A549 (cell line): ENCODE data around the gene SELL. TPM values are rescaled to one million over a fixed set of nuclear protein-coding genes. Genes with fewer than 3 reads are reported as not detected.

Source experiments
- ATAC-seq, 2 experiments: fragments of 200-7000 bp in 1 of 2; fragments of >200 bp in 1 of 2; cut with Nextera tagmentation in 1 of 2; cut with Tn5 transposase in 1 of 2; 3 replicates each; pipeline versions ENCODE4 v1.8.0 to v1.9.1; 2018 to 2020; ENCODE audit warnings: mild to moderate bottlenecking in 1 of 2, moderate library complexity in 1 of 2
- CTCF ChIA-PET: fragments of 300-600 bp; sonication (Branson Sonifier 250); formaldehyde crosslinking; extraction: SDS; loops from one replicate; lab custom pipeline; 2021; ENCODE audit warnings: antibody characterized with exemption, inconsistent platforms; lab: Yijun Ruan, JAX
- POLR2A ChIA-PET: fragments of 350-600 bp; formaldehyde crosslinking; extraction: SDS; loops from one replicate; lab custom pipeline; 2021; ENCODE audit warnings: antibody characterized with exemption, inconsistent platforms; lab: Yijun Ruan, JAX
- DNase-seq, 2 experiments: peaks; one replicate each; pipeline versions ENCODE4 v3.0.0 to v3.0.0-alpha.2; 2011 to 2016; ENCODE audit warnings: low read depth in 1 of 2, low spot score in 1 of 2
- FAIRE-seq: peaks from 2 replicates; lab custom pipeline; 2011; peaks lifted over from hg19 to GRCh38; lab: Jason Lieb, UNC
- H3K27ac ChIP-seq, 2 experiments: fragments of >200 bp; sonication (Bioruptor Twin); formaldehyde crosslinking; 3 replicates each; pipeline ENCODE4 v1.5.1; 2016 to 2017
- H3K4me1 ChIP-seq: fragments of >200 bp; sonication (Bioruptor Twin); formaldehyde crosslinking; 3 replicates; pipeline ENCODE4 v1.6.1; 2016
- H3K4me2 ChIP-seq: fragments of >200 bp; sonication (Bioruptor Twin); formaldehyde crosslinking; 3 replicates; pipeline ENCODE4 v1.6.1; 2016
- H3K4me3 ChIP-seq: fragments of >200 bp; sonication (Bioruptor Twin); formaldehyde crosslinking; 3 replicates; pipeline ENCODE4 v1.5.1; 2016
- H3K9me3 ChIP-seq: fragments of >200 bp; sonication (Bioruptor Twin); formaldehyde crosslinking; 3 replicates; pipeline ENCODE4 v1.6.1; 2016
- EP300 ChIP-seq, 2 experiments: fragments of >200 bp; sonication (Bioruptor Twin); formaldehyde crosslinking; IDR thresholded peaks; 2 replicates in 1 of 2; 3 replicates in 1 of 2; pipeline ENCODE4 v1.6.1; 2016 to 2017
- GATA3 ChIP-seq: IDR thresholded peaks from 2 replicates; pipeline ENCODE4 v1.6.1; 2012; ENCODE audit warnings: borderline replicate concordance
- HEYL ChIP-seq: fragments of 250-450 bp; sonication (Bioruptor Pico); IDR thresholded peaks from 2 replicates; pipeline ENCODE4 v1.8.0; 2021; ENCODE audit warnings: mild to moderate bottlenecking, moderate library complexity
- HOXB13 ChIP-seq: fragments of 250-450 bp; sonication (Bioruptor Pico); IDR thresholded peaks from 2 replicates; pipeline ENCODE4 v1.5.0; 2020; ENCODE audit warnings: low read depth, mild to moderate bottlenecking, moderate library complexity
- HOXB5 ChIP-seq: fragments of 250-450 bp; sonication (Bioruptor Pico); IDR thresholded peaks from 2 replicates; pipeline ENCODE4 v1.5.0; 2020; ENCODE audit warnings: mild to moderate bottlenecking, moderate library complexity
- JUN ChIP-seq, 2 experiments: fragments of >200 bp; sonication (Bioruptor Twin); formaldehyde crosslinking; IDR thresholded peaks; 2 replicates in 1 of 2; 3 replicates in 1 of 2; pipeline ENCODE4 v1.6.1; 2016 to 2017
- KDM5A ChIP-seq: fragments of 200-600 bp; sonication (generic); IDR thresholded peaks from 2 replicates; pipeline ENCODE4 v1.6.1; 2016; ENCODE audit warnings: antibody characterized with exemption, mild to moderate bottlenecking
- MYC ChIP-seq: IDR thresholded peaks from 2 replicates; pipeline ENCODE4 v1.6.1; 2012; ENCODE audit warnings: mild to moderate bottlenecking, inconsistent platforms, low read length, improper control_type of control experiment, borderline replicate concordance
- NFE2L2 ChIP-seq: fragments of 150-350 bp; conservative IDR thresholded peaks from 2 replicates; pipeline ENCODE4 v1.6.1; 2014; ENCODE audit warnings: low read length
- NPAS2 ChIP-seq: fragments of 250-450 bp; sonication (Bioruptor Pico); IDR thresholded peaks from 2 replicates; pipeline ENCODE4 v1.8.0; 2022; ENCODE audit warnings: mild to moderate bottlenecking, moderate library complexity, borderline replicate concordance
- NR3C1 ChIP-seq: fragments of >200 bp; sonication (Bioruptor Twin); formaldehyde crosslinking; IDR thresholded peaks from 3 replicates; pipeline ENCODE4 v1.6.1; 2017
- POLR2A ChIP-seq: IDR thresholded peaks from 2 replicates; pipeline ENCODE4 v1.6.1; 2012; ENCODE audit warnings: mild to moderate bottlenecking, low read length
- POLR2AphosphoS2 ChIP-seq: conservative IDR thresholded peaks from 2 replicates; pipeline ENCODE4 v1.6.1; 2012; ENCODE audit warnings: low read length, improper control_type of control experiment, inconsistent platforms
- RARB ChIP-seq: fragments of 250-450 bp; sonication (Bioruptor Pico); IDR thresholded peaks from 2 replicates; pipeline ENCODE4 v1.8.0; 2021; ENCODE audit warnings: mild to moderate bottlenecking, moderate library complexity
- RCOR1 ChIP-seq: fragments of 150-350 bp; IDR thresholded peaks from 2 replicates; pipeline ENCODE4 v1.6.1; 2014; ENCODE audit warnings: antibody characterized with exemption, low read length, low read depth
- RNF2 ChIP-seq: fragments of 200-600 bp; sonication (generic); IDR thresholded peaks from 2 replicates; pipeline ENCODE4 v1.6.1; 2016; ENCODE audit warnings: low read depth, mild to moderate bottlenecking, antibody characterized with exemption, moderate library complexity, borderline replicate concordance
- SREBF2 ChIP-seq: fragments of 450-650 bp; IDR thresholded peaks from 2 replicates; pipeline ENCODE4 v1.6.1; 2014; ENCODE audit warnings: mild to moderate bottlenecking, moderate library complexity
- TP53 ChIP-seq: fragments of 250-450 bp; sonication (Bioruptor Pico); IDR thresholded peaks from 2 replicates; pipeline ENCODE4 v1.5.0; 2021; ENCODE audit warnings: mild to moderate bottlenecking, moderate library complexity
- ZC3H11A ChIP-seq: fragments of 450-650 bp; IDR thresholded peaks from 2 replicates; pipeline ENCODE4 v1.6.1; 2014; ENCODE audit warnings: antibody characterized with exemption, mild to moderate bottlenecking
- ZNF302 ChIP-seq: fragments of 250-450 bp; sonication (Bioruptor Pico); IDR thresholded peaks from 2 replicates; pipeline ENCODE4 v1.9.0; 2021; ENCODE audit warnings: inconsistent platforms, mild to moderate bottlenecking, moderate library complexity
- ZSCAN20 ChIP-seq: fragments of 250-450 bp; sonication (Bioruptor Pico); IDR thresholded peaks from 2 replicates; pipeline ENCODE4 v1.8.0; 2022; ENCODE audit warnings: mild to moderate bottlenecking, moderate library complexity
- WGBS: methylation state at CpG from one replicate; pipeline ENCODE4 v1.1.6; 2017; ENCODE audit errors: missing lambda C conversion rate; 5-methylcytosine and 5-hydroxymethylcytosine counted together
- polyA plus RNA-seq, 4 experiments: library from polyadenylated mRNA; depleted of rRNA in 3 of 4; stranded (reverse); fragments of >200 nt; fragmentation: RNase III in 1 of 4; extraction: RNeasy Plus Mini Kit Qiagen cat#74134 plus additional on column Dnase treatment in 1 of 4; gene quantifications; 2 replicates in 3 of 4; 3 replicates in 1 of 4; pipeline ENCODE4 v1.2.3, GENCODE V29; 2011 to 2017
- TF ChIP-seq, protein P1 (sequence below): fragments of 200-600 bp; sonication (generic); IDR thresholded peaks from 2 replicates; pipeline ENCODE4 v1.6.1; 2016; ENCODE audit warnings: antibody characterized with exemption, mild to moderate bottlenecking, moderate library complexity
- TF ChIP-seq, protein P2 (sequence below): IDR thresholded peaks from 2 replicates; pipeline ENCODE4 v1.6.1; 2012; ENCODE audit warnings: low read depth, borderline replicate concordance
- TF ChIP-seq, protein P3 (sequence below): fragments of 250-450 bp; sonication (Bioruptor Pico); IDR thresholded peaks from 2 replicates; pipeline ENCODE4 v1.5.0; 2021; ENCODE audit warnings: mild to moderate bottlenecking, moderate library complexity, borderline replicate concordance

The SELL gene
- polyA plus RNA-seq, 2 of the 4 experiments (the other 2 are of a cell fraction), result 0.39 TPM

DNA sequence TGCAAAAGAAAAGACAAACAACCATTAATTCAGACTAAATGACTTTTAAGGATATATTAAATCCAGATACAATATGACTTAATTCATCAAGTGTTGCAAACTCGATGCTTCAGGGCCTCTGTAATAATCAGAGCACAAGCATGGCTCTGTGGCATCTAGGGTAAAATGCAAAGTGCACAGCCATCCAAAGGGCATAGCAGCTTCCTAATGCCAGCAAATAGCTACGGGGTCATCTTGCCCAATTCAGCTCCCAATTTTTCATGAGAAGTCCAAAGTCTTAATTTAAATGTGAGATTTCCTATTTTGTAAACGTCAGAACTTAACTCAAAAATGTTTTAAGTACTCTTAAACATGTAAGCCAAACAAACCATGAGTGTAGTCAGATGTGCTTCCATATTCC, 14.5 kb upstream of the SELL start:
- Histone ChIP-seq H3K27ac (no peak overlapping the region), H3K9me3 (no peaks in the 10 kb centered on the region), H3K4me2 (no peak overlapping the region)
- no peak for DNase-seq
- TF ChIP-seq NPAS2 (CRISPR knock-in tag) (no peak), TP53 (no peak), EP300 (IDR thresholded peaks at IDR 0.05) (no peak), MYC (no peak), POLR2AphosphoS2 (no peak), ZNF302 (CRISPR knock-in tag) (no peak), NFE2L2 (no peak), HOXB13 (CRISPR knock-in tag) (no peak), POLR2A (no peak), SREBF2 (no peak), RCOR1 (no peak)
- TF ChIP-seq, protein P1, sequence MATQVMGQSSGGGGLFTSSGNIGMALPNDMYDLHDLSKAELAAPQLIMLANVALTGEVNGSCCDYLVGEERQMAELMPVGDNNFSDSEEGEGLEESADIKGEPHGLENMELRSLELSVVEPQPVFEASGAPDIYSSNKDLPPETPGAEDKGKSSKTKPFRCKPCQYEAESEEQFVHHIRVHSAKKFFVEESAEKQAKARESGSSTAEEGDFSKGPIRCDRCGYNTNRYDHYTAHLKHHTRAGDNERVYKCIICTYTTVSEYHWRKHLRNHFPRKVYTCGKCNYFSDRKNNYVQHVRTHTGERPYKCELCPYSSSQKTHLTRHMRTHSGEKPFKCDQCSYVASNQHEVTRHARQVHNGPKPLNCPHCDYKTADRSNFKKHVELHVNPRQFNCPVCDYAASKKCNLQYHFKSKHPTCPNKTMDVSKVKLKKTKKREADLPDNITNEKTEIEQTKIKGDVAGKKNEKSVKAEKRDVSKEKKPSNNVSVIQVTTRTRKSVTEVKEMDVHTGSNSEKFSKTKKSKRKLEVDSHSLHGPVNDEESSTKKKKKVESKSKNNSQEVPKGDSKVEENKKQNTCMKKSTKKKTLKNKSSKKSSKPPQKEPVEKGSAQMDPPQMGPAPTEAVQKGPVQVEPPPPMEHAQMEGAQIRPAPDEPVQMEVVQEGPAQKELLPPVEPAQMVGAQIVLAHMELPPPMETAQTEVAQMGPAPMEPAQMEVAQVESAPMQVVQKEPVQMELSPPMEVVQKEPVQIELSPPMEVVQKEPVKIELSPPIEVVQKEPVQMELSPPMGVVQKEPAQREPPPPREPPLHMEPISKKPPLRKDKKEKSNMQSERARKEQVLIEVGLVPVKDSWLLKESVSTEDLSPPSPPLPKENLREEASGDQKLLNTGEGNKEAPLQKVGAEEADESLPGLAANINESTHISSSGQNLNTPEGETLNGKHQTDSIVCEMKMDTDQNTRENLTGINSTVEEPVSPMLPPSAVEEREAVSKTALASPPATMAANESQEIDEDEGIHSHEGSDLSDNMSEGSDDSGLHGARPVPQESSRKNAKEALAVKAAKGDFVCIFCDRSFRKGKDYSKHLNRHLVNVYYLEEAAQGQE, result no peak
- TF ChIP-seq, all 56 proteins: peak for 0
- CTCF ChIA-PET, result interaction anchor here (0.7 to 1.4 kb wide), 4 partner anchors 12 to 50 kb away, joined by 3 to 5 read pairs (median 4); no protein-coding TSS in a partner anchor
- ATAC-seq, result no peak
- WGBS, result 15% methylated on average over 3 of the region's 3 CpGs
- H3K4me1 ChIP-seq, result no peaks in the 10 kb centered on the region
- POLR2A ChIA-PET, result no interaction called here
- no peak for FAIRE-seq
- H3K4me3 ChIP-seq, result no peak overlapping the region

DNA sequence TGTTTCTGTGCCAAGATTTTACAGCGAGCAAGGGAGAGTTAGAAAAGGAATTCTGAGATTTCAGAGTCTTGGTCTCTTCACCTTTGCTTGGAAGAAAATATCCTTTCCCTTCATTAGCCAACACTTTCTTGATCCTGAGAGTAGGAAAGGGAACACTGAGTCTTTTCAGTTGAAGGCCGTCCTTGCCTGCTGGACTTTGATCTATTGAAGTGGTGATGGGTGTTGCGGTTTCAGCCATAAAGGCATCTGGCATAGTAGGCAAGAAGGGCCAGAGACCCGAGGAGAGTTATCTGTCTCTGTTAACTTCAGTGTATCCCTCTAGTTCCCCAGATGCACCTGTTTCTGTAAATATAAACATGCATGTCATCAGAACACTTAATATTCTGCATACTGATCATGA, 12.7 kb upstream of the SELL start:
- ChIA-PET POLR2A (no interaction called here), CTCF (interaction anchor here (1.8 kb wide), 1 partner anchor 16 kb away, joined by 3 read pairs; no protein-coding TSS in a partner anchor)
- WGBS, result 28% methylated on average over 4 of the region's 4 CpGs
- Histone ChIP-seq H3K27ac (no peak overlapping the region), H3K9me3 (no peaks in the 10 kb centered on the region), H3K4me1 (no peaks in the 10 kb centered on the region), H3K4me3 (no peak overlapping the region), H3K4me2 (no peak overlapping the region)
- DNase-seq (no peak), FAIRE-seq (no peak), ATAC-seq (no peak)
- TF ChIP-seq JUN (IDR thresholded peaks at IDR 0.05), result no peak
- TF ChIP-seq KDM5A, result no peak
- TF ChIP-seq HOXB5, result no peak
- TF ChIP-seq NR3C1, result no peak
- TF ChIP-seq MYC, result no peak
- TF ChIP-seq, protein P2, sequence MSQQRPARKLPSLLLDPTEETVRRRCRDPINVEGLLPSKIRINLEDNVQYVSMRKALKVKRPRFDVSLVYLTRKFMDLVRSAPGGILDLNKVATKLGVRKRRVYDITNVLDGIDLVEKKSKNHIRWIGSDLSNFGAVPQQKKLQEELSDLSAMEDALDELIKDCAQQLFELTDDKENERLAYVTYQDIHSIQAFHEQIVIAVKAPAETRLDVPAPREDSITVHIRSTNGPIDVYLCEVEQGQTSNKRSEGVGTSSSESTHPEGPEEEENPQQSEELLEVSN, result no peak
- no peak for TF ChIP-seq ZC3H11A
- TF ChIP-seq RARB, result no peak
- TF ChIP-seq, protein P3, sequence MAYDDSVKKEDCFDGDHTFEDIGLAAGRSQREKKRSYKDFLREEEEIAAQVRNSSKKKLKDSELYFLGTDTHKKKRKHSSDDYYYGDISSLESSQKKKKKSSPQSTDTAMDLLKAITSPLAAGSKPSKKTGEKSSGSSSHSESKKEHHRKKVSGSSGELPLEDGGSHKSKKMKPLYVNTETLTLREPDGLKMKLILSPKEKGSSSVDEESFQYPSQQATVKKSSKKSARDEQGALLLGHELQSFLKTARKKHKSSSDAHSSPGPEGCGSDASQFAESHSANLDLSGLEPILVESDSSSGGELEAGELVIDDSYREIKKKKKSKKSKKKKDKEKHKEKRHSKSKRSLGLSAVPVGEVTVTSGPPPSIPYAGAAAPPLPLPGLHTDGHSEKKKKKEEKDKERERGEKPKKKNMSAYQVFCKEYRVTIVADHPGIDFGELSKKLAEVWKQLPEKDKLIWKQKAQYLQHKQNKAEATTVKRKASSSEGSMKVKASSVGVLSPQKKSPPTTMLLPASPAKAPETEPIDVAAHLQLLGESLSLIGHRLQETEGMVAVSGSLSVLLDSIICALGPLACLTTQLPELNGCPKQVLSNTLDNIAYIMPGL (CRISPR knock-in tag), result no peak
- TF ChIP-seq HOXB13 (CRISPR knock-in tag), result no peak
- no peak for TF ChIP-seq NPAS2 (CRISPR knock-in tag)
- TF ChIP-seq RNF2, result no peak
- TF ChIP-seq HEYL (CRISPR knock-in tag), result no peak
- no peak for TF ChIP-seq GATA3
- no peak for TF ChIP-seq ZSCAN20 (CRISPR knock-in tag)
